ENCODE measurements around the gene COG5. TPM values are rescaled to one million over a fixed set of nuclear protein-coding genes. Genes with fewer than 3 reads are reported as not detected.
"Not testable (repeated sequence)": the region's sequence is repeated elsewhere in the genome, so short reads cannot be mapped to it uniquely, and the experiment has no call there.

Gene COG5
- total RNA-seq, 1 donor from 2014 or later = 55.8 TPM

DNA sequence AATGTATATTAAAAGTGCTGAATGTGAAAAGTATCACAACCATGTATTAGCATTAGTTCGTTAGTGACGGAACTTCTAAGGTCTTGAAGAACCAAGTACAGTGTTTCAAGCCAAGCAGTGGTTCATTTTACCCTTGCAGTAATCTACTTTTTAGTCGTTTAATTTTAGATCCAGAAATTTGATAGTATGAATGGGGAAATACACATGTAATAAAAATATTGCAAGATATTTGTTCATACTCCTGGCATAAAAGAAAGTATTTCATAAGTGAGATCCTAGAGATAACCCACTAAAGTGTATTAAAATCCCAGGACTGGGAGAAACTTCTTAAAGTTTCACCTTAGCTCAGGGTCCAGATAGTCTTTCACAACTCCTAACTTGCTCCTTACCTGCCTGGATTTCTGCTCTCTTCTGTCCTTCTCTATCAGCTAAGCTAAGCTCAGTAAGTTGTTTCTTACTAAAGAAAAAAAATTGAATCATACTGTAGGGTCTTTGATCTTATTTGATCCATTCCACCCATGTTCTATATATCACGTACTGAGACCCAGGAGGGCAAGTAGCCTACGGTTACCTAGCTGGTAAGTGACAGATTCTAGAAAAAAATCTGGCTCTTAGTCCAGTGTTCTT lies 17.8 kb upstream of the COG5 start:
- ATAC-seq (no peak), DNase-seq (ENCODE audit: missing footprints) (no peak)
- intact Hi-C loops (cut with DNase I) = loop anchor here (2.0 to 10.0 kb wide), 4 partner anchors 101 to 377 kb away; partner anchors contain the start of gene DLD

DNA sequence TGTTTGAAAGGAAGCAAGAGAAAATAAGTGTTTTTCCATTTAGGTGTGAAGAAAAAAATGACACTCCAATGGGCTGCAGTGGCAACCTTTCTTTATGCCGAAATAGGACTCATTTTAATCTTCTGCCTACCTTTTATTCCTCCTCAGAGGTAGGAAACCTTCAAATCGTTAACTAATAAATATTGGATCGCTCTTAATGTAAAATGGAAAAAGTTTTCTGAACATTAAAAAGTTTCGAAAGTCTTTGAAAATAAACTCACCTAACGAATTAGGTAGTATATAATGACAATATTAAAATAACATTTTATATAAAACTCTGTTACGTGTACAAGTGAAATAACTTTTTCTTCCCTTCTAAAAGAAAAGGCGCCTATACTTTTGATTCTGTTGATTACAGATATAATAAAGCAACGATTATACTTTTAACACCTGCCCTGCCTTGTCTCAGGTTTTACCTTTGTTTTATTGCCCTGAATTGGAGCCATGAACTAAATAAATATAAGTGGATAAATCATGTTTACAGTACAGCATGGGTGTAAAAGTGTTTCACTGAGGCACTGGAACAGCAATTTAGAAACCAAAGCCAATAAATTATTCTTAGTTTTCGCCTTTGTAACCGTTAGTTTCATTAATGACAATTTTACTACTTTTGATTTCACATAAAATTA lies 17.1 kb upstream of the COG5 start:
- ATAC-seq = no peak
- DNase-seq (ENCODE audit: missing footprints) = no peak
- intact Hi-C loops (cut with DNase I) = loop anchor here (2.0 to 10.0 kb wide), 4 partner anchors 100 to 376 kb away; partner anchors contain the start of gene DLD

DNA sequence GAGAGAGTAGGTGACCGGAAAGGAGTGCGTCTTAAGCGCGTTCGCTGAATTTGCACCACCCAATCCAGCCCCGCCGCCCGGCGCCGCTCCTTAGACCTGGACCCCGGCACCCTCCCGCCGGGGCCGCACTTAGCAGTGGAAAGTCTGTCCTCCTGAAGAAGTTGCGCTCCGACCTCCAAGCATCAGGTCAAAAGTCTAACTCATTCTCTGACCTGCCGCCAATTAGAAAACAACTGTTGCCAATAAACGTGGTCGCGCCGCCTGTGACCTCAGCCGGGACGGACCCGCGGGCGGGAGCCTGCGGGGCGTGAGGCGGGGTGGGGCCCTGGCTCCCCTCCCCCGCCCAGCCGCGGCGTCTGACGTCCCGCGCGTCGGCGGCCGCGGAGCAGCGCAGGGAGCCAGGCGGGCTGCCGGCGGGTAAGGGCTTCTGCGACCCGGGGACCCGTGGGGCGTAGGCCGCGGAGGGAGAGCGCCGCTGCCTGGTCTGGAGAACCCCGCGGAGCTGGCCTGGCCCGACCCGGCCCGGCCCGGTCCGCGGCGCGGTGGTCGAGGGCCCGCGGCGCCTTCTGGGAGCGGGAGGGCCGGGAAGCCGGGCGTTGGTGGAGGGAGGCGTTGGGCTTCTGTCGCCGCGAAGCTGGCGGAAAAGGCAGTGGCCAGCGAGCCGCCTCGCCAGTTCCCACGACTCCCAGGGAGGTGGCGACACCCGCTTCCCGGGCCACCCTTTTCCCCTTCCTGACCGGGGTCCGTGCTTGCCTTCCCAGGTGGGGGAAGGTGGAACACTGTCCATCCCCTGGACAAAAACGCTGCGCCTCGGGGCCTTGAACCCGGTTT lies 16.4 kb upstream of the COG5 start, which contains the start of gene BCAP29:
Gene BCAP29 (plus strand): TSS at position 362 of the 831 bp plus-strand sequence. CDS start 527 bp downstream, outside the sequence.
- DNase-seq (ENCODE audit: missing footprints) (peak; percentile 89), ATAC-seq (peak; percentile 97)
- intact Hi-C loops (cut with DNase I) = loop anchor here (2.0 to 10.0 kb wide), 5 partner anchors 99 to 405 kb away; partner anchors contain the start of gene DLD

DNA sequence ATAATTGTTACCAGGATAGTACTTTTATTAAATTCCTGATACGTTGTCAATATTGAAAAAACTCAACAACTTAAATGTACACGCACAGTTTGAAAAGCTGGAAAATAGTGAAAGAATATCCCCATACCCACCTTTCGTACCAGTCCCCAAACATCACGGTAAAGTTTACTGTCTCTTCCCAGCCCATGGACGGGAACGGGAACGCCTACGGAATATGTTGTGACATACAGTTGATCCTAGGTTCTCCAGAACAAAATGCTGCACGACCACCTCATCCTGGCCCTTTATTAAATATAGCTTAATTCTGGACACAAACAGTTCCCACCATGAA lies 15.8 kb upstream of the COG5 start:
- intact Hi-C loops (cut with DNase I) = loop anchor here (10.0 kb wide), 1 partner anchor 405 kb away; no protein-coding TSS in a partner anchor
- ATAC-seq (peak; percentile 12), DNase-seq (ENCODE audit: missing footprints) (no peak)

DNA sequence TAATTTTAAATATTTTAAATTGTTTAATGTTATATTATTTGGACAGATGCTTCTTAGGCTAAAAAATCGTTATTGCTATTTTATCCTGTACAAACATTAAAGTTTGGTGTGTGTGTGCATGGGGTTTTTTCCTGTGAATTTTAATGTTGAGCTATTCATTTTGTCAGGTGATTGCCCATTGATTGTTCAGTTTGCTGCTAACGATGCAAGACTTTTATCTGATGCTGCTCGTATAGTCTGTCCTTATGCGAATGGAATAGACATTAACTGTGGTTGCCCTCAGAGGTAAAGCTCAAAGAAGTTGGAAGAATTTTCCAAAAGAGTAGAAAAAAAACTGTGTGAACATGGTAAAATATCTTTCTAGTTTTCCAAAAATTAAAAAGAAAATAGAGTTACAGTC lies 9.8 kb upstream of the COG5 start:
- intact Hi-C loops (cut with DNase I) = loop anchor here (10.0 kb wide), 1 partner anchor 399 kb away; no protein-coding TSS in a partner anchor
- ATAC-seq = no peak
- DNase-seq (ENCODE audit: missing footprints) = no peak

DNA sequence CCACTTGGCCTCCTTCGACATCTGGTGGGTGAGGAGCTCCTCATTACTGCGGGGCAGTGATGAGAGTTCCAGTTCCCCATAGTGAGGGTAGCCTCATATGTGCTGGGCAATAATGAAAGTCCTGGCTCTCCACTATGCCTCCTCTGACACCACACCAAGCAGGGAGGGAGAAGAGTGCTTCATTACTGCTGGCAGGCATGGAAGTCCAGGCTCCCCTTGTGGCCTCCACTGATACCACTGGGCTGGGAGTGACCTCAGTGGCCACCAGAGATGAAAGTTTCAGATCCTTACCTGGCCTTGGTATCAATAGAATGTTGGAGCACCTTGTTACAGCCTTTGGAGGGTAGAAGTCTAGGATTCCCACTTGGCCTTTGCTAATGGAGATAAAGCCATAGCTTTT lies 6.6 kb upstream of the COG5 start:
- ATAC-seq = no peak
- DNase-seq (ENCODE audit: missing footprints) = no peak
- intact Hi-C loops (cut with DNase I) = loop anchor here (10.0 kb wide), 1 partner anchor 395 kb away; no protein-coding TSS in a partner anchor

DNA sequence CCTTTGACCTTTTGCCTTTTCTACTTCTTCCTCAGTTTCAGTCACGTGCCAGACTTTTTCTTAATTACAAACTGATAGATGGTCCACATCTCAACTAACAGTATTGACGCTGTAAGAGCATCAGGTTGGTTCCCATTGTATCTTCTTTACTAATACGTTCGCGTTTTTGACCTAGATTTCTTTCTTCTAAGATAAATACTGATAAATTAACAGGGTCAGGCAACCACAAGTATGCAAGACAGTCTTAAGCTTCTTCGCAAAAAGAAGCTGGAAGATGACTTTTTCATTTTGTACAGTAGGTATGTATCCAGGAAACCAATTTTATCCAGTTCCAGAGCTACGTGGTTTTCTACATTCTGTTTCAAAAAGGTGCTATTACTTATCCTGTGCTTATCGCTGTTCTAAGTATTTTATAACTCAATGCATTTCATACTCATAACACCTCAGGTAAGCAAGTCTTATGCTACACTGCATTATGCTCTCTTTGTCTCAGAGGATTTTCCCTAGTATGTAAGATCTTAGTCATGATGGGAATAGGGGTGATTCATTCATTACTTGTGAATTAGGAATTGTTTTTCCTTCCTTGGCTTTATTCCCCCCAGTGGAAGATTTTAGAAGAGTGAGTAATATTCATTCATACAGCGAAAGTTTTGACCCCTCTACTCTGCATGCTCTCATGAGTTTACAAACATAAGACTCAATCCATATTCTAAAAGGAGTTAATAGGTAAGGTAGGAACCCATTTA lies 1.0 kb upstream of the COG5 start:
- no peak for DNase-seq (ENCODE audit: missing footprints)
- ATAC-seq = no peak
- intact Hi-C loops (cut with DNase I) = loop anchor here (5.0 kb wide), 1 partner anchor 82 kb away; no protein-coding TSS in a partner anchor

DNA sequence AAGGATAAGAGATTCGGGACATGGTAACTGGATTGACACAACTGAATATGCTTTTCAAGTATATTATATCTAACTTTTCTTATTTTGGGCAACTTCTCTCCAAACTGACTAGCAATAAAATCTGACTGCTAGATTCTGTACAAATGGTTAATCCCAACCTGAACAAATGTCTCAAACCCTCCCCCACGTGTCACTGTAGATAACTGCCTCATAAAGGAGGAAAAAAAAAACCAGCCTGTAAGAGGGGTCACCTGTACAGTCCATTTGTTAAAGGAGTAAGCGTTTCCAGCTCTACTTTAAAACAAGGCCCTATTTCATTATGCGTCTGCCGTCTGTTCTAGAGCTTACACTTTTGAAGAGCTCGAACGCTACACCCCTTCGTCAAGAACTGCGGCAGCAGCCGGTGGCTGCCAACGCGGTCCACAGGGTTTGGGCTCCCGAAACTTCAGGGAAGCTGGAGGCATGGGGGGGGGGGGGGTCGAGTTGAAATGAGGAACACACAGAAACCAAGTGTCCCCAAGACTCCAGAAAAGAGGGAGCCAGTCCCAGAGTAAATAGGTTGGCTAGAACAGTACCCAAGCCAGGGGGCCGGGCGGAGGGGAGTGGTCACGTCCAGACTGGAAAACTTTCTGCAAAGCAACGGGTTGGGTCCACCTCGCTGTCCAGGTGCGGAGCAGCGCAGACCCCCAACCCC lies 492 bp downstream of the COG5 start:
- ATAC-seq = peak; percentile 78
- intact Hi-C loops (cut with DNase I) = loop anchor here (5.0 kb wide), 1 partner anchor 81 kb away; no protein-coding TSS in a partner anchor
- DNase-seq (ENCODE audit: missing footprints) = peak; percentile 80

DNA sequence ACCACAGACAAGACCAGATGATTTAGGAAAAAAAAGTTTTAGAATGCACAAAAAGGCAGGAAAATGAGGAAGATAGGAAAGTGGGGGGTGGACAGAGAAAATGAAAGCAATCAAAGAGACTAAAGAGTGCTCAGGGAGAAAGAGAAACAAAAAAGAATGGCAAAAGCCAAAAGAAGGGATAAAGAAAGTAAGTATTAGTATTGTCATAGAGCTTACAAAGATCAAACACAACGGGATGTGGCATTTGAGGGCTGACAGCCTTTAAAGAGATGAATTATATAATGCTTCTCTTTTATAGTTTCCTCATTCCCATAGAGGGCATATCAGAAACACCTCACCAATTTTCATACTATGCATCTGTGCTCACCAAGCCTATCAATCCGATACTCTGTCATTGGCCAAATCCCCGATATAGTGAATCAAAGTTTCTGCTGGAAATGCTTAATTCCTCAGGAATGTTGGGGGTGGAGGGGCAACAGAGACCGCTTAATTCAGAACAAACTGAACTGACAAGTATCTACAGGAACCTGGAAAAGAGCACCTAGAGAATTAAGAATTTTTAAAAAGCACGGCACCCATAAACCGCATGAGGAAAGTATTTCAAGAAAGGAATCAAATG lies 2.7 kb downstream of the COG5 start:
- intact Hi-C loops (cut with DNase I) = loop anchor here (5.0 kb wide), 1 partner anchor 79 kb away; no protein-coding TSS in a partner anchor
- no peak for ATAC-seq
- no peak for DNase-seq (ENCODE audit: missing footprints)

DNA sequence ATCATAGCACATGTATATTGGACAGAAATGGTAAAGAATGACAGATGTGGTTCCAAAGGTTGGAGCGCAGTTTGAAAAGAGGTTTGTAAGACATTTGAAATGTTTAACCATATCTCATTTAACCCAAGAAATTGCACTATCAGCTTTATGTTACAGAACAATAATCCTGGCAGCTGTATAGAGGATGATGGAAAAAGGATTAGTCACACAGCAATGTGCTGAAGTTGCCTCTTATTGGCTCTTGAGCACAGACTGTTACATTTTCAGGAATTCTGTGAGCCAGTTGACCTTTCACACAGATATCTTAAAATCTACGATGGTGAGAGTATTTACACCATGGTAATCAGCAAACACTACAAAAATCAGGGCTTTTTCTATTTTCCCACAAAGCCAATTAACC lies 3.9 kb downstream of the COG5 start:
- no peak for DNase-seq (ENCODE audit: missing footprints)

DNA sequence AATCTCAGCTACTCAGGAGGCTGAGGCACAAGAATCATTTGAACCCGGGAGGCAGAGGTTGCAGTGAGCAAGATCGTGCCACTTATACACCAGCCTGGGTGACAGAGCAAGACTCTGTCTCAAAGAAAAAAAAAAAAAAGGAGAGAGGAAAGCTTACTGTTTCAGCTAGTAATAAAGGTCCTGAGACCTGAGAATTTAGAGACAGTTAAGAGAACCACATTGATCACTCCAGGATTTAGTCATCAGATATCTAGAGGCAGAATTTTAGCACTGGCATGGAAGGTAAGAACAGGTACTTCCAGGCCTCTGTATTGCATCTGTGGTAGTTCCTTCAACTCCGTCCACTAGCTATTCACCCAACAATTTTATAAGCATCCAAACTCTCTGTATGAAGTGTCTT lies 7.8 kb downstream of the COG5 start:
- DNase-seq (ENCODE audit: missing footprints) (no peak), ATAC-seq (no peak)
- intact Hi-C loops (cut with DNase I) = no loop called here

More for the DNA sequence above, 3.9 kb downstream of the COG5 start:
- intact Hi-C loops (cut with DNase I) = loop anchor here (5.0 kb wide), 1 partner anchor 78 kb away; no protein-coding TSS in a partner anchor
- ATAC-seq = no peak

DNA sequence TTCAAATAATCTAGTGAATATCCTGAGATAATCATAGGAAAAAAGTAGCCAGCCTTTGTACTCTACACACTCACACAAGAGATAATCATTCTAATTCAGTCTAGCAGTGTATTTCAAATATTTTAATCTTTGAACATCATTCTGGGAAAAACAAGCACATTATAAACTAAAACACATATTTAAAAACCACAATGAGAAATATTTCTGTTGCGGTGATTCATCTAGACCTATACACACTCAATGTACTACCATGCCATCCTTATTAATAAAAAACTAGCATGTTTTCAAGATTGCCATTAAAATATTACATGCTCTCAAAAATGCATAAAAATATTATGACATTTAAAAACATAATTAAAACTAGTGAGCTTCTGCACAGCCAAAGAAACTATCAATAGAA lies 11.8 kb downstream of the COG5 start:
- intact Hi-C loops (cut with DNase I) = no loop called here
- no peak for ATAC-seq

DNA sequence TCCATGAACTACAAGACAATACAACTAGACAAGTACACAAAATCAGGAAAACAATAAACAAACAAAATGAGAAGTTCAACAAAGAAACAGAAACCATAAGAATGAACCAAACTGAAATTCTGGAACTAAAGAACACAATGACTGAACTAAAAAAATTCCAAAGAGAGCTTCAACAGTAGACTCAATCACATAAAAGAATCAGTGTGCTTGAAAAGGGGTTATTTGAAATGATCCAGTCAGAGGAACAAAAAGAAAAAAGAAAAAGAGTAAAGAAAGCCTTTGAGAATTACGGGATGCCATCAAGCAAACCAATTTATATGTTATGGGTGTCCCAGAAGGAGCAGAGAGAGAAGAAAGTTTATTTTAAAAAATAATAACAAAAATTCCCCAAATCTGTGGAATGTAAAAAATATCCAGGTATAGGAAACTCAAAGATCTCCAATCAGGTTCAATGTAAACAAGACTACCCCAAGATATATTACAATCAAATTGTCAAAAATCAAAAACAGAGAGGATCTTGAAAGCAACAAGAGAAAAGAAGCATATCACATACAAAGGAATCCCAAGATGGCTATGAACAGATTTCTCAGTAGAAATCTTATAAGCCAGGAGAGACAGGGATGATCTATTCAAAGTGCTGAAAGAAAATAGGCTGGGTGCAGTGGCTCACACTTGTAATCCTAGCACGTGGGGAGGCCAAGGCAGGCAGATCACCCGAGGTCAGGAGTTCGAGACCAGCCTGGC lies 18.7 kb downstream of the COG5 start:
- ATAC-seq (no peak), DNase-seq (ENCODE audit: missing footprints) (no peak)
- intact Hi-C loops (cut with DNase I) = no loop called here

More for the DNA sequence above, 11.8 kb downstream of the COG5 start:
- DNase-seq (ENCODE audit: missing footprints) = no peak

DNA sequence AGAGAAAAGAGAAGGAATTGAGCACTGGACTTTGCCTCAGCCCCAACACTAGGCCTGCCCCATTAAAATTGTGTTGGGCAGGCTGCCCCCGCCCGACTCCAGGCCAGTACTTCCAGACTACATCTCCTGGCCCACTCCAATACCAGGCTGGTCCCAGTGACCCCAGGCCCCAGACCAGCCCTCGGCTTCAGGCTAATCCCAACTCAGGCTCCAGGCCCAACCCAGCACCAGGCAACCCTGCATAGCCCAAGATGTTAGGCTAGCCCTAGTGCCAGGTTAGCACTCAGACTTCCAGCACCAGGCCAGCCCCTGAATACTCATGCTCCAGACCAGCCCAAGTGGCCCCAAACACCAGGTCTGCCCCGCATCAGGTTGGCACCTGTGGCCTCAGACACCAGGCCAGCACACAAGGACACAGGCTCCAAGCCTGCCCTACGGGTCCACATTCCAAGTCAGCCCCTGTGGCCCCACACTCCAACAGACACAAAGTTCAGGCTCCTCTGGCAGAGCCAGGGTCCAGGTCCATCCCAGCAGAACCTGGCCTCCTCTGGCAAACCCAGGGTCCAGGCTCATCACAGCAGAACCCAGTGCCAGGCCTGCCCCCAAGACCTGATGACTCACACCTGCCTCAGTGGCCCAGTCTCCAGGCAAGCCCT lies 20.3 kb downstream of the COG5 start:
- ATAC-seq (no peak), DNase-seq (ENCODE audit: missing footprints) (no peak)
- intact Hi-C loops (cut with DNase I) = no loop called here

DNA sequence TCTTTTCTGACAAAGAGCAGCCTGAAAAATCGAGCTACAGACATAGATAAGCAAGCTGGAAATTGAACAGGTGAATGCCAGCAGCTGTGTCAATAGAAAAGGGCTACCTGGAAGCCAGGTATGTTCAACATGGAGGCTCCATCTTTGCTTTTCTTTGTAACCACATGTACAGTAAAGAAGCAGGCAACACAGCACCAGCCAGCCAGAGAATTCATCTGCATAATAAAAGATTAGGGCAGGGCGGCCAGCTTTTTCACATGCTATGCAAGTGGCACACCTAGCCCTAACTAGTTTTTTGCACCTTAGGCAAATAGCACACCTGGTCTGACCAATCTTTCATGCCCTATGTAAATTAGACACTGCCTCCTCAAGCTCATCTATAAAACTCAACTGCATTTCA lies 25.7 kb downstream of the COG5 start:
- ATAC-seq (no peak), DNase-seq (ENCODE audit: missing footprints) (no peak)
- intact Hi-C loops (cut with DNase I) = no loop called here

DNA sequence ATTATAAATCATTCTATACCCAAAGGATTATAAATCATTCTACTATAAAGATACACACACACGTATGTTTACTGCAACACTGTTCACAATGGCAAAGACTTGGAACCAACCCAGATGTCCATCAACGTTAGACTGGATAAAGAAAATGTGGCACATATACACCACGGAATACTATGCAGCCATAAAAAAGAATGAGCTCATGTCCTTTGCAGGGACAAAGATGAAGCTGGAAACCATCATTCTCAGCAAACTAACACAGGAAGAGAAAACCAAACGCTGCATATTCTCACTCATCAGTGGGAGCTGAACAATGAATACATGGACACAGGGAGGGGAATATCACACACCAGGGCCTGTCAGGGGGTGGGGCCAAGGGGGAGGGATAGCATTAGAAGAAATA lies 26.5 kb downstream of the COG5 start:
- intact Hi-C loops (cut with DNase I); ATAC-seq; DNase-seq (ENCODE audit: missing footprints): not testable (repeated sequence)
